Activated T-cell treated with anti-CD3 and anti-CD28 coated beads for 24 hours (primary cell): ENCODE results near the gene CACNA2D2.

ENCODE experiments used
- DNase-seq: peaks from one replicate; pipeline ENCODE4 v3.0.0-alpha.2; 2020; ENCODE audit warnings: low read depth

The CACNA2D2 gene

DNA sequence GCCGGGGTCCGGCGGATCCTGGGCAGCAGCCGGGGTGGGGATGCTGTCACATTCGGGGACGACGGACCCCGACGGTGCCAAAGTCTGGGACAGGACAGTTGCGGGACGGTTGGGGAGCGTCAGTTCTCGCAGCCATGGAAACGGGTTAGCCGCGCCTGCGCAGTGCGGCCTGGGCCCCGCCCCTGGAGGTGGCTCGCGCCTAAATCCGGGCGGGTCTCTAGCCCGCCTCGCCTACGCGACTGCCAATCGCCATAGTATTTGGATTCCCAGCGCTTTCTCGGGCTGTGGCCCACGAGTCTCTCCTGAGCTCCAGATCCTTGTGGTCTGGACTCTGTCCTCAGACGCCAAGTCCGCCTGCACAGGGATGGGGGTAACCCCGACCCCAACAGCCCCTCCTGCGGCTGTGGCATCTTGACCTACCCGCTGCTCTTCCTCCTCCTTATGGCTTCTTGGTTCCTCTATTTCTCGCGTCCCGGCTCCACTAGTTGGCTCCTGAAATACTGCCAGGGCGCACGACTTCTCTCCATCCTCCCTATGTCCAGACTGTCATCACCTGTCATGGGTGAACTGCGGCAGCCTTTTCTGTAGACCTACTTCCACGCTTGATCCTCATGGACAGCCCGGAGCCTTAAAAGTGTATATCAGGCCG, 157.7 kb downstream of the CACNA2D2 start, which contains the start of gene ZMYND10:
ZMYND10 (minus strand) TSS at position 147 of the 649 bp plus-strand sequence. CDS start 153 bp downstream, outside the sequence.
- peak; percentile 60 for DNase-seq

GRCh38 chr3:50345008-50345407, 158.4 kb downstream of the CACNA2D2 start:
- no peak for DNase-seq

DNA sequence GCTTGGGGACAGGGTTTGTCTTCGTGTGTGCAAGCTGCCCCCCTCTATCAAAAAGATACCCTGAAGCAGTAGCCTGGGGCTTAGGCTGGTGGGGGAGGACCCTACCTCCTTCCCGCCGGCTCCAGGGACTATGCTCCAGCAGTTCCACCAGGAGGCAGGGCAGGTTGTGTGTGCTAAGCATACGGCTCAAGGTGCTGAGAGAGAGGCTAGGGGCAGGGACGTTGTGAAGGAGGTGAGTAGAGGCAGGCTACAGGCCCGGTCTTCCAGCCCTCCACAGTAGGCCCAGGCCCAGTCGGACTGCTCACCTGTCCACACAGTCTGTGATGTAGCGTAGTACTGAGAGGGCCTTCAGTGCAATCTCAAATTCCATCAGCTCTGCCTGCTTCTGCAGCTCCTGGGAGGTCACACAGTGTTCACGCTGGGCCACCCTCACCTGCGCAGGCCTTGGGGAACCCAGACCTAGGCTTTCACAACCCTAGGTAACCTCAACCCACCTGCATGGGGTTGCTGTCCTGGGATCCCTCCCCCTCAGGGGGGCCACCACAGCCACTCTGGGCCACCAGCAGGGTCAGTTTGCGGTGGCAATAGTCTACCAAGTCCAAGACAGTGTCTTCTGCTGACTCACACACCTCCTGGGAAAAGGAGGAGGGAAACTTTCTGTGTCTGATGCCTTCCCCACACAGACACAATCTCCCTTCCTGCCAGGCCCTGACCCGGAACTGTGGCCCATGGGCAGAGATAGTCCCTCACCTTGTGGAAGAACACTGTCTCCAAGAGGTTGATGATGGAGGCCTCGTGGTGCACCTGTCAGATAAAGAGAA, 160.4 kb downstream of the CACNA2D2 start:
- DNase-seq = no peak

GRCh38 chr3:50341996-50342650, 161.3 kb downstream of the CACNA2D2 start:
- DNase-seq = no peak

- no peak for DNase-seq
These were observed 161.9 kb downstream of the CACNA2D2 start for GRCh38 chr3:50341537-50341936.

DNA sequence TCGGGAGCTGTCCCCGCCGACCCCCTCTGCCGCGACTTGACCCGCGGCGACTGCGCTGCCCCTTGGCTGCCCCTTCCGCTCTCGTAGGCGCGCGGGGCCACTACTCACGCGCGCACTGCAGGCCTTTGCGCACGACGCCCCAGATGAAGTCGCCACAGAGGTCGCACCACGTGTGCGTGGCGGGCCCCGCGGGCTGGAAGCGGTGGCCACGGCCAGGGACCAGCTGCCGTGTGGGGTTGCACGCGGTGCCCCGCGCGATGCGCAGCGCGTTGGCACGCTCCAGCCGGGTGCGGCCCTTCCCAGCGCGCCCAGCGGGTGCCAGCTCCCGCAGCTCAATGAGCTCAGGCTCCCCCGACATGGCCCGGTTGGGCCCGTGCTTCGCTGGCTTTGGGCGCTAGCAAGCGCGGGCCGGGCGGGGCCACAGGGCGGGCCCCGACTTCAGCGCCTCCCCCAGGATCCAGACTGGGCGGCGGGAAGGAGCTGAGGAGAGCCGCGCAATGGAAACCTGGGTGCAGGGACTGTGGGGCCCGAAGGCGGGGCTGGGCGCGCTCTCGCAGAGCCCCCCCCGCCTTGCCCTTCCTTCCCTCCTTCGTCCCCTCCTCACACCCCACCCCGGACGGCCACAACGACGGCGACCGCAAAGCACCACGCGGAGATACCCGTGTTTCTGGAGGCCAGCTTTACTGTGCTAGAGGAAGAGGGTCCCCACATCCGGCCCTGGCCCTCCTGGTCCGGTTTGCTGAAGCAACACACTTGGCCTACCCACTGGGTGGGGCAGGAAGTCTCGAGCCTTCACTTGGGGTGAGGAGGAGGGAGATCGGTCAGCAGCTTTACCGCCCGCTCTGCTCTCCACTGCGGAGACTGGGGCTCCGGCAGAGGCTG, 162.7 kb downstream of the CACNA2D2 start, which contains the start of gene RASSF1:
RASSF1 (minus strand) TSS at position 389 of the 882 bp plus-strand sequence; CDS start at position 358, 31 bp downstream.
- peak; percentile 67 for DNase-seq

- no peak for DNase-seq
These were observed 163.3 kb downstream of the CACNA2D2 start for GRCh38 chr3:50340147-50340447.

DNA sequence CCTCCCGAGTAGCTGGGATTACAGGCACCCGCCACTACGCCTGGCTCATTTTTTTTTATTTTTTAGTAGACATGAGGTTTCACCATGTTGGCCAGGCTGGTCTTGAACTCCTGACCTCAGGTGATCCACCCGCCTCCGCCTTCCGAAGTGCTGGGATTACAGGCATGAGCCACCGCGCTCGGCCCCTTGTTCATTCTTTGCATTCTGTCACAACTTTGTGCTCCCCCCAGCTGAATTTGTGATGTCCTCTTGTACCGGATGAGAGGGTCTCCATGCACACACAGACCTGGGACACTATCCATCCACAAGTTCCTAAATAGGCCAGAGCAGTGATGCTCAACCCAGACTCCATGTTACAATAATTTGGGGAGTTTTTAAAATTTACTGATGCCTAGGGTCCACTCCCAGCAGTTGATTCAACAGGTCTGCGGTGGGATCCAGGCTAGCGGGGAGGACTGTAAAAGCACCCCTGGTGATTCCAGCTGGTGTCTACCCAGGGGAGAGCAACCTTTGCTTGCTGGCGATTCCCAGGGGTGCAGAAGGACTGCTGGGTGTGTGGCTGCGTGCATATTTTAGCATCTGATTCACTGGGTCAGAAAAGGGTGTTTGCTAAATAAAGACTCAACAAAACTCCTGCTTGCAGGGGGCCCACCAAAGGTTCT, 163.8 kb downstream of the CACNA2D2 start:
- DNase-seq = no peak

DNA sequence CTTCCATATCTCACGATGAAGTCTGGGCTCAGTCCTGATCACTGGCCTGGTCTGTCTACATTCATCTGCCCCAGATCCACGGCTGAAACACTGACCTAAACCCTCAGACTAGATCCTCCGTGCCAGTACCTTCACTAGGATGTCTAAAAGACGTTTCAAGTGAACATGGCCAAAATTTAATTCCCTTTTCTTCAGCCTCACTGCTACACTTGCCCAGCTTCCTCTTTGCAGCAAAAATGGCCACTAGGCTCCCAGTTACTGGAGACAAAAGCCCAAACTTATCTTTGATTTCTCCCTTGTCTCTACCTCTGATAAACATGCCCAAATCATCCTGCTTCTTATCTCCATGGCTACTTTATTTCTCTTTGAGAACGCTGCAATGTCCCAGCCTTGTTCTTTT, 164.5 kb downstream of the CACNA2D2 start:
- no peak for DNase-seq

GRCh38 chr3:50337175-50337861, 166.1 kb downstream of the CACNA2D2 start:
- peak; percentile 94 for DNase-seq

- DNase-seq = no peak
These were observed 166.8 kb downstream of the CACNA2D2 start for GRCh38 chr3:50336452-50337174.

GRCh38 chr3:50334339-50335075, 168.9 kb downstream of the CACNA2D2 start:
- DNase-seq = no peak

DNA sequence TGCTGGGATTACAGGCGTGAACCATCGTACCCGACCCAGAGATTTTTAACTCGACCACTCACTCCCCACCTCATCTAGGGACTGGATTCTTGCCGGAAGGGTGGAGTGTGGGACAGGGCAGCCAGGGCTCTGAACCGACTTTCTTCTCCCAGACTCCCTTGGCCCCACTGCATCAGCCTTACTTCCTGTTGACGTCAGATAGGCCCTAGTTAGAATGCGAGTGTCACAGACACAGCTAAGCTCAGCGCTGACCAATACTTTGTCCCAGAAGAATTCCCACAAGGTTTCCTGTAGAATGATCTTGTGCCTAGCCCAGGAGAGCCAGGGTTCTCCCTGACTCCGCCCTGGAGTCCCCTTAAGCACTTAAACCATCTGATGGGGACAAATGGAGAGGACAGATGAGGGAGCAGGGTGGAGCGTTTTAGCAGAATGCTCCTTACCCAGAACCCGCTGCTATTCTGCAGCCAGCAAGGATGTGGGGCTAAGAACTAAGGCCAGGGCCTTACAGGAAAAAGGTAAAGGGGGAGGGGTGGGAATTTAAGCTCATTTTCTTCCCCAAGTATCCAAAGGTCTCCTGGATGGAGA, 169.6 kb downstream of the CACNA2D2 start:
- no peak for DNase-seq

DNA sequence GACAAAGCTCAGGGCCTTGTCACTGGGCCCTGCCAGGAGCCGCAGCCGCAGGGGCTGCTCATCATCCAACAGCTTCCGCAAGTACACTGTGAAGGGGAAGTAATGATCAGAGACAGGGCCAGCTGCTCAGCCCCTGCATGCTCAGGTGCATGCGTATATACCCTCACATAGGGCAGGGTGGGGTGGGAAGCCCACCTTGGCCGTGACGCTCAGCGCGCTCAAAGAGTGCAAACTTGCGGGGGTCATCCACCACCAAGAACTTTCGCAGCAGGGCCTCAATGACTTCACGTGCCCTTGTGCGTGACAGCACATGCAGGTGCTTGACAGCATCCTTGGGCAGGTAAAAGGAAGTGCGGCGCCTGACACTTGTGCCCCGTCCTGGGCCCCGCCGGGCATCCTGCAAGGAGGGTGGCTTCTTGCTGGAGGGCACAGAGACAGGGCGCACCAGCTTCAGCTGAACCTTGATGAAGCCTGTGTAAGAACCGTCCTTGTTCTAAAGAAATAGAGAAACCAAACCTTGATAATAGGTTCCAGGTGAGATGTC, 172.0 kb downstream of the CACNA2D2 start:
- DNase-seq = no peak

DNA sequence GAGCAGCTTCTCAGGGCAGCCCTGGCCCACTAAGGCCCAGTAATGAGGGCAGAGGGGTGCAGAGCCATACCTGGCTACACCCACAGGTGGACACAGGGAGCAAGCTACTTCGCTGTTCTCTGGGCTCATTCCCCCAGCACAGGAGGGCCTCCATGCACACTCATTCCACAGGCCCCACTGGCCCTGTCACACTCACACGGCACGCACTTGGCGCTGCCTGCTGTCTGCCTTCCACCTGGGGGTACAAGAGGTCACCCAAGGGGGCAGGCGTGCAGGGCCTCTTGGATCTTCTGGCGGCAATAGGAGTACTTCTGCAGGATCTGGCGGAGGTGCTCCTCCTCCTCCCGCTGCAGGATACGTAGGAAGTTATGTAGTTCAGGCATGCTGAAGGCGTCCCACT, 173.1 kb downstream of the CACNA2D2 start:
- no peak for DNase-seq

- DNase-seq = peak; percentile 92
These were observed 175.3 kb downstream of the CACNA2D2 start, which contains the start of gene TUSC2 for GRCh38 chr3:50327943-50328691. TSS of gene TUSC2 (minus strand) at chr3:50328223. CDS start at chr3:50328099, 124 bp downstream.

DNA sequence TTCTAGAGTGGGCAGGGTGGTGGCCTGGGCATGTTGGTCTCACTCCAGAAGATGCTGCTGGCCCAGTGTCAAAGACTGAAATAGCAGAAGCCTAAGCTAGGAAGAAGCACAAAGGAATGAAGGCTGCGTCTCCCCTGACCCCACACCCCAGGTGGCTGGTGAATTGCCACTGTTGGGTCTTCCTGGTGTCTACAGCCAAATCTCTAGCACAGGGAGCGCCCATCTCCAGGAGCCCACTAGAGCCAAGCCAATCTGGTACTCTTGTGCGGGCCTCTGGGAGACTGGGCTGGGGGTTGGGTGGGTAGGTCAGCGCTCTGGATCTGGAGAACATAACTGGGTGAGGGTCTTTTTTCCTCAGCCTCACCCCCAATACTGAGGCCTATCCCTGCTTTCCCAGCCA, 176.3 kb downstream of the CACNA2D2 start:
- DNase-seq = no peak

GRCh38 chr3:50326182-50326541, 177.3 kb downstream of the CACNA2D2 start:
- DNase-seq = no peak
